ENCODE measurements around the gene NAV1.

- TF ChIP-seq PAX5 (IDR thresholded peaks at IDR 0.05; ENCODE audit: insufficient read depth, low read length, severe bottlenecking) (no peak), POLR2AphosphoS5 (IDR thresholded peaks at IDR 0.05; ENCODE audit: low read depth, low read length) (no peak), POLR2A (IDR thresholded peaks at IDR 0.05; ENCODE audit: low read depth, low read length) (no peak)
Measured at GRCh38 chr1:201531551-201532425, 7.1 kb upstream of the NAV1 start.

Measured in GM12891 (cell line).